Activated T-cell treated with anti-CD3 and anti-CD28 coated beads, Interleukin-2, amount 50 U/mL, for 4 hours (primary cell): ENCODE measurements around the gene MRPL22. TPM values are rescaled to one million over a fixed set of nuclear protein-coding genes. Genes with fewer than 3 reads are reported as not detected.

Source experiments
- total RNA-seq, 3 donors: library from RNA; stranded (reverse); gene quantifications; one replicate each; pipeline ENCODE4 v1.2.1, GENCODE V29; 2021

Gene MRPL22
- total RNA-seq, 3 donors from 2014 or later = 85.9 to 96.4 (median 96.0) TPM

Other genes with a start within 250 kb of the MRPL22 start
- gene LARP1, start 185.7 kb upstream of the MRPL22 start, total RNA-seq = 100 to 1,000 TPM; 412 to 443 (median 432) TPM
- gene FAXDC2, start 90.5 kb upstream of the MRPL22 start, total RNA-seq = under 1 TPM in 1 of 3 donors, not detected in 2; 0.40 TPM
- gene CNOT8, start 82.4 kb upstream of the MRPL22 start, total RNA-seq = 10 to 100 TPM; 44.9 to 50.1 (median 48.0) TPM
- gene GEMIN5, start 2.9 kb upstream of the MRPL22 start, total RNA-seq = 10 to 100 TPM; 31.7 to 43.3 (median 40.3) TPM
- gene KIF4B, start 72.7 kb downstream of the MRPL22 start, total RNA-seq = not detected